Activated CD4-positive, alpha-beta T cell treated with anti-CD3 and anti-CD28 coated beads, Interleukin-2, amount 50 U/mL, for 48 hours (primary cell): ENCODE results near the gene GIGYF1.

Experiments
- DNase-seq, 2 experiments: peaks; one replicate each; pipeline ENCODE4 v3.0.0-alpha.2; 2020

GIGYF1 gene

DNA sequence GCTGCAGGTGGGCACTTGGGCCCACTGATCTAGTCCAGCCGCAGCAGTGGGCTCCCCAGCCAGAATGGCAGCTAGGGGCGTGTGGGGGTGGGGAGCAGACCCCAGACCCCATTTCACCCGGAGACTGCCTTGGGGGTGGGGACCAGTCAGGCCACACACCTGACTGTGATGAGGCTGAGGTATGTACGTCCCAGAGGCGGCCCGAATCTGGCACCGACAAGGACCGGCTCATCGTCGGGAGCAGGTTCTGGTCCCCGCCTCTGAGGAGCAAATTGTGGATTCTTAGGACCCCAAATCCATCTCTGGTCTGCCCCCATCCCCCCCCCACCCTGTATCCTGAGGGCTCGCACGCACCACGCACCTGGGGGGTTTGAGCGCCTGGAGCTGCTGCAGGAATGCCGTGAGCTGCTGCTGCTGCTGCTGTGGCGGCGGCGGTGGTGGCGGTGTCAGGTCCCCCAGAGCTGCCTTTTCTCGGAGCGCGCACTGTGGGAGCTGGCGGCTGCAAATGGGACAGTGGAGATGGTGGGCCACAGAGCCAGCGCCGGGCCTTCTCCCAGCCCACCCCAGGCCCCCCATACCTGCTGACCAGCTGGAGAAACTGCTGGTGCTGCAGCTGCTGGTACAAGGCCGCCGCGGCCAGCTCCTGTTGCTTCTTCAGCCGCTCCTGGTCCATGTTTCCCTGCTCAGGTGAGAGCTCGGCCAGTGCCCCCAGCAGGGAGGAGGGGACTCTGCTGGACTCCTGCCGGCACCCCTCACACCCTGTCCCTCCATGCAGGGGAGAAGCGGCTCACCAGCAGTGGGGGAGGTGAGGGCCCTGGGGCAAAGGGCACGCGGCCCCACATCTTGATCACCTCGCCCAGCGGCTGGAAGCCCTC lies 10.2 kb downstream of the GIGYF1 start:
- no peak for DNase-seq

GRCh38 chr7:100682991-100683658 lies 10.9 kb downstream of the GIGYF1 start:
- DNase-seq: no peak

- no peak for DNase-seq
These were observed 11.8 kb downstream of the GIGYF1 start for GRCh38 chr7:100682228-100682741.

DNA sequence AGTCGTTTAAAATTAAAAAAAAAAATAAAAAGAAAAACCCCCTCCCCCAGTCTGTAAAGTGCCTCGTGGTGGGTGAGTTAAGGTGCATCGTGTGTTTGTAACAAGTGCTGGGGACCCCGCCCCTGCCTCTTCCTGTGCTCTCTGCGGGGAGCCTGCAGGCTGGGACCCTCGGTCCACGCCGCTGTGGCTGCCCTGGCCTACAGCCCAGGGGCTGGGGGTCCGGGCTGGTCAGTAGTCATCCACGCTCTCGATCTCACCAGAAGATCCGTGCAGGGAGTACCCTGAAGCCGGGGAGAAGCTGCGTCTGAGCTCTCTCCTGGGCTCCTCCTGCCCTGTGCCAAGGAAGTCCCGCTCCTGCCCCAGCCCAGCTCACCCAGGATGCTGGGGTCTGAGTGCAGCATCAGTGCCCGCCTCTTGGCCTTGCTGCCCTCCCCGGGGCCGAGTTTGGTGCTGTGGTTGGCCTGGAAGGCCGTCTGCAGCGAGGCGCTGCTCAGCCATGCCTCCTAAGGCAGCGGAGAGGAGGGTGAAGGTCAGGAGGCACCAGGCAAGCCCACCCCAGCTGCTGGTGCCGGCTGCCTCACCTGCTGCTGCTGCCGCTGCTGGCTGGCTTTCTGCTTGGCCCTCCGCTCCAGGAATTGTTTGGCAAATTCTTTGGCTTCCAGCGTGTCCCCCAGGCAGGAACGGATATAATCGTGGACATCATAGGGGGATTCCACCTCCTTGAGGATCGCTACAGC lies 12.4 kb downstream of the GIGYF1 start:
- DNase-seq: no peak

- DNase-seq: no peak
These were observed 13.3 kb downstream of the GIGYF1 start for GRCh38 chr7:100680576-100681271.

GRCh38 chr7:100679927-100680575 lies 14.0 kb downstream of the GIGYF1 start:
- DNase-seq: no peak

DNA sequence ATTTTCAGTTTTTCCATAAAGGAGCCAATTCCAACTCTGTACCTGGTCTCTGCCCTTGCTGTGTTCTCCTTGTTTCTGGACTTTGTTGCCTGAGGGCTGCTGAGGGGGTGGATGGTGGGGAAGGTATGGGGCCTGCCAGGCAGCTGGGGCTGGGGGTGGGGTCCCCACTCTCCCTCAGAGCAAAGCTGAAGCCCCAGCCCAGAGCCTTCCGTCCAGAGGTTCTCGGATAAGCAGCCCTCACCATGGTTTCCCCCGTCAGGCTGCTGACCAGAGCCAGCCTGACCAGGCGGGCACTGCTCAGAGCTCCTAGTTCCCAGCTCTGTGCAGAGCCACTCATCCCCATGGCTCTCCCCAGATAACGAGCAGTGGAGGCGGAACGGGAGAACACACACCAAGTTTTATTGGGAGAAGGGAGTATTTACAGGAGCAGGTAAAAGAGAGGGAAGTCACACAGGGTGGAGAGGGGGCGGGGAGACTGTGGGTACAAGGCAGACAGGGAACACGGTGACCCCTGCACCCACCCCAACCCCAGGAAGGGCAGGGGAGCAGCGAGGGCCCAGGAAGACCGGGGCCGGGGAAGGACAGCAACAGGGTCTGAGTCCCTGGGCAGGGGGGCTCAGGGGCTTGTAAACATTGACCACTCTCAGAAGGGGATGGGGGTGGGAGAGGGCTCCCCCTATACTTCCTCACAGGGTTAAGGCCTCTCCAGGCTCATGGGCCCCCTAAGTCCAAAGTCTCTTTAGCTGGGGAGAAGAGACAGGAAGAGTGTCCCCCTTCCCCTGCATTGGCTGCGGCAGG lies 14.7 kb downstream of the GIGYF1 start:
- DNase-seq: no peak

DNA sequence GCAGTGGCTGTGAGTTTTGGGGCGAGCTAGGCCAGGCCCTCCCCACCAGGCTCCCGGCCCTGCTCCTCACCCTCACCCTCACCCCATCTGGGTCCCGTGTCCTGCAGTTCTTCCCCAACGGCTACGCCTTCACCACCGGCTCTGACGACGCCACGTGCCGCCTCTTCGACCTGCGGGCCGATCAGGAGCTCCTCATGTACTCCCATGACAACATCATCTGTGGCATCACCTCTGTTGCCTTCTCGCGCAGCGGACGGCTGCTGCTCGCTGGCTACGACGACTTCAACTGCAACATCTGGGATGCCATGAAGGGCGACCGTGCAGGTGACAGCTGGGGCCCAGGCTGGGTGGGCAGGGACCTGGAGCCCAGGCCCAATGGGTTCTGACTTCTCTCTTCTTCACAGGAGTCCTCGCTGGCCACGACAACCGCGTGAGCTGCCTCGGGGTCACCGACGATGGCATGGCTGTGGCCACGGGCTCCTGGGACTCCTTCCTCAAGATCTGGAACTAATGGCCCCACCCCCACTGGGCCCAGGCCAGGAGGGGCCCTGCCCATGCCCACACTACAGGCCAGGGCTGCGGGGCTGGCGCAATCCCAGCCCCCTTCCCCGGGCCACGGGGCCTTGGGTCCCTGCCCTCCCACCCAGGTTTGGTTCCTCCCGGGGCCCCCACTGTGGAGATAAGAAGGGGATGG lies 15.6 kb downstream of the GIGYF1 start:
- no peak for DNase-seq

- no peak for DNase-seq
These were observed 16.5 kb downstream of the GIGYF1 start for GRCh38 chr7:100677308-100678267.

DNA sequence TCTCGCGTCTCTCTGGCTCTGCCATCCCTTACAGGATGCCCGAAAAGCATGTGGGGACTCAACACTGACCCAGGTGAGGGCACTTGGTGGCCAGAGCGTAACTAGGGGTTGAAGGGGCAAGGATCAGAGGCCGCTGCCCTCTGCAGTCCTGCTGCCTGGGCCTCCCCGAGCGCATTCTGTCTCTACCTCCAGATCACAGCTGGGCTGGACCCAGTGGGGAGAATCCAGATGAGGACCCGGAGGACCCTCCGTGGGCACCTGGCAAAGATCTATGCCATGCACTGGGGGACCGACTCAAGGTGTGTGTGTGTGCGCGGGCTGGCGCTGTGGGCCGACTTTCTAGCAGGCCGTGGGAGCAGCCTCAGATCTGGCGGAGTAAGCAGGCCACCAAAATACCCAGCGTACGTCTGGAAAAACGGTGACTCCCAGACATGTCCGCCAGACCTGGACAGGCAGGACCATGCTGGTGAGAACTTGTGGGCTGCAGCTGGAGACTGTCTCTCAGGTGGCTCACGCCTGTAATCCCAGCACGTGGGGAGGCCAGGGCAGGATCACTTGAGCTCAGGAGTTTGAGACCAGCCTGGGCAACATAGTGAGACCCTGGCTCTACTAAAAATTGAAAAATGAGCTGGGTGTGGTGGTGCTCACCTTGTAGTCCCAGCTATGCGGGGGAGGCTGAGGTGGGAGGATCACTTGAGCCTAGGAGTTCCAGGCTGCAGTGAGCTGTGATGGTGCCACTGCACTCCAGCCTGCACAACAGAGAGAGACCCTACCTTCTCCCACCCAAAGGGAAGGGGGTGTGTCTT lies 17.3 kb downstream of the GIGYF1 start:
- DNase-seq: no peak

DNA sequence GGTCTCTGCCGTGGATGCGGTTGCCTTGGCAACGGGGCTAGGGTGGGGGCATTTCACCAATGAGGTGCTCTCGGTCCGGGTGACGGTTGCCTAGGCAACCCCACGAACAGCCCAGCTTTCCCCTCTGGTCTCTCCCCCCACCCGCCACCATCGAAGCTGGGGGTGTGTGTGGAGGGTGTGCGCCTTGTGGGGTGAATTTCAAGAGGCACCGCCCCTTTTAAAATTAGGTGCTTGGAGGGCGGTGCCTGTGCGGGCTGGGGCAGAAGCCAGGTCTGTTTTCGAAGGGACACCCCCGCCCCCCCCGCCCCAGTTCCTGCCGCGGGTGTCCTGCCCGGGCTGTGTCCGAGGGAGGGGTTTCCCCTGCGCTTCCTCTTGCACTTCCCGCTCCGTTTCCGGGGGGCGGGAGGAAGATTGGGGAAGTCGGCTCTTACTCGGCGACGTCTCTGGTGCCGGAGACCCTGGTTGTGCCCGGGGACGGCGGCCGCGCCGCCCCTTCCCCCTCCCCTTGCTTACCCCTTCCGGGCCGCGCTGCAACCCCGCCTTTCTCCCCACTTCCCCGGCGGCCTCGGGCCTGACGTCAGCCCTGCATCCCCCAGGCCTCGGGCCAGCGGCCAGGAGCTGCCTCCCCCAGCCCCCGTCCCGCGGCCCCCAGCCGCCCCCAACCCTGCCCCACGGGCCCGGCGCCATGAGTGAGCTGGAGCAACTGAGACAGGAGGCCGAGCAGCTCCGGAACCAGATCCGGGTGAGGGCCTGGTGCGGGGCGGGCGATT lies 18.3 kb downstream of the GIGYF1 start:
- peak; percentile 80 to 84 for DNase-seq

GRCh38 chr7:100675105-100675451 lies 19.0 kb downstream of the GIGYF1 start:
- DNase-seq: no peak

DNA sequence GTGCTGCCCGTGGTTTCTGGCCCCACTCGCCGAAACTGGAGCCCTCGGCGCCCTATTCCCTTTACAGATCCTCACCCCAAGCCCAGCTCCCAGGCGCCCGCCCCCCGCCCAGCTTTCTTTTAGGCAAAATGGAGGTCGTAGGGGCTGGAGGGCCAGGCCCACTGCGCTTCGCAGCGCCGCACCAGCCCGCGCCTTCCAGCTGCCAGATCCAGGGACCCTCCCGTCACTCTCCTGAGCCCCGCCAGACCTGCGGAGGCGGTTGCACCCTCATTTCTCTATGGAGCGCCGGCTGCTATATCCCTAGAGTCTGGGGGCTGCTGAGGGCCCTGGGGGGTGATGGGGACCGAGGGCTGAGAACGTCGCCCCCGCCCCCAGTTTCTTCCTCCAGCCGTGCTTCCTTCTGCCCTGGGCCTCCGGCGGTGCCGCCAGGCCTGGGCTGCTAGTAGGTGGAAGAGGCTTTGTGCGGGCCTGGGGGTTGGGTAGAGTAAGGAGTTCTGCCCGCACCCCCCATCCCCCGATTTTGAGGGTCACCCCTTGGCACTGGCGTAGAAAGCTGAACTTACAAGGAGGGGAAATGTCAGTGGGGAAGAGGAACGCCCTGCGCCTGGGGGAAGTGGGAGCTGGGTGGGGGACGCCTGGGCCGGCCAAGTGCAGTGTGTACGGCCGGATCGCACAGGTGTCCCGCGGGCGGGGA lies 19.5 kb downstream of the GIGYF1 start:
- no peak for DNase-seq

- peak; percentile 45 to 52 for DNase-seq
These were observed 20.1 kb downstream of the GIGYF1 start for GRCh38 chr7:100673942-100674410.

DNA sequence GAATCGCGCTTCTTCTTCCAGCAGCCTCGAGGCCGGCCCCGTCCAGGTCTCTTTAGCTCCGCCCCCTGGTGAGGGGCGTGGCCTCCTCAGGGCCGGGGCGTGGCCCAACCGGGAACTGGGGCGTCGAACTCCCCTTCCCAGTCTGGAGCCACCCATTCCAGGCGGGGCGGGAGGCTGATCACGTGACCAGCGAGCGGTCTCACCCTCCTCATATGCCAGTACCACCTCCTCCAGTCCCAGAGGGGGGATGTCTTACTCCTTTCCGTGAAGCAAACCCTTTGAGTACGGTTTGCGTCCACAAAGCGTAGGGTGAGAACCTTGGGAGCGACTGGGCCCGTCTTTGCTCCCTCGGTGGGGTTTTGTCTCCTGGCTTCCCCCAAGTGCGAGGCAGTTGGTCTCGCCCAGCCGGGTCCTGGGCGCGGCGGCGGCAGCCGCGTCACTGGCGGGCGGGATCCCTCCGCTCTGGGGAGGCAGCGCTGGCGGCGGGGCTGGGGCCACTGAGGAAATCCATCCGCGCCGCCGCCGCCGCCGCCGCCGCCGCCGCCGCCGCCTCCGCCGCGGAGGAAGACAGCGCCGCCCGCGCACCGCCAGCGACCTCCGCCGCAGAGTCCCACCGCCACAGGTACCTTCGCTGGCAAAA lies 20.6 kb downstream of the GIGYF1 start, which contains the start of gene GNB2:
Gene GNB2 (plus strand): TSS at position 439 of the 640 bp plus-strand sequence. CDS start 2,526 bp downstream, outside the sequence.
- peak; percentile 100 for DNase-seq
